Measurements from ENCODE around the gene RASSF3.

DNA sequence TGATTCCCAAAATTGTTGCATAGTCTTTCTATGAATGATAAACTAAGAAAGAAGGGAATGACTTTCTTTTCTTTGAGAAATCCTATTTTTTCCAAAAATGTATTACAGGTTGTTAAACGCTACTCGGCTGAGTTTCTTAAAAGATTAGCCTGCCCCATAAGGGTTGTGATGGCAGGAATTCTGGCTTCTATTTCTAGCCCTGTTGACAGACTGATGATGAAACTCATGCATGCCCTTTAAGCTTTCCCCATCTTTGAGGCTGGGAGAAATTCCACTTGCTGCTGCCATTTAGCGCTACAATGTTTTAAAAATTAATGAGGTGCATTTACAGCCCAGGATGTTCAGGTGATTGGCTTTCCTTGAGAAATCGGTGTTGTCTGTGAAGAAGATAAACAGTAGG, 33.2 kb upstream of the RASSF3 start:
- TF ChIP-seq, protein P1, sequence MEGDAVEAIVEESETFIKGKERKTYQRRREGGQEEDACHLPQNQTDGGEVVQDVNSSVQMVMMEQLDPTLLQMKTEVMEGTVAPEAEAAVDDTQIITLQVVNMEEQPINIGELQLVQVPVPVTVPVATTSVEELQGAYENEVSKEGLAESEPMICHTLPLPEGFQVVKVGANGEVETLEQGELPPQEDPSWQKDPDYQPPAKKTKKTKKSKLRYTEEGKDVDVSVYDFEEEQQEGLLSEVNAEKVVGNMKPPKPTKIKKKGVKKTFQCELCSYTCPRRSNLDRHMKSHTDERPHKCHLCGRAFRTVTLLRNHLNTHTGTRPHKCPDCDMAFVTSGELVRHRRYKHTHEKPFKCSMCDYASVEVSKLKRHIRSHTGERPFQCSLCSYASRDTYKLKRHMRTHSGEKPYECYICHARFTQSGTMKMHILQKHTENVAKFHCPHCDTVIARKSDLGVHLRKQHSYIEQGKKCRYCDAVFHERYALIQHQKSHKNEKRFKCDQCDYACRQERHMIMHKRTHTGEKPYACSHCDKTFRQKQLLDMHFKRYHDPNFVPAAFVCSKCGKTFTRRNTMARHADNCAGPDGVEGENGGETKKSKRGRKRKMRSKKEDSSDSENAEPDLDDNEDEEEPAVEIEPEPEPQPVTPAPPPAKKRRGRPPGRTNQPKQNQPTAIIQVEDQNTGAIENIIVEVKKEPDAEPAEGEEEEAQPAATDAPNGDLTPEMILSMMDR (conservative IDR thresholded peaks at IDR 0.05; ENCODE audit: low read length), result no peak
- TF ChIP-seq EZH2phosphoT487 (IDR thresholded peaks at IDR 0.05; ENCODE audit: borderline replicate concordance), result no peak
